IPS-NIHi7 (cell line): Measurements from ENCODE around the gene THOP1.

Source experiments
- DNase-seq: peaks from one replicate; pipeline ENCODE4 v3.0.0; 2012; ENCODE audit warnings: mixed read lengths; ENCODE audit errors: extremely low spot score

THOP1 gene

DNA sequence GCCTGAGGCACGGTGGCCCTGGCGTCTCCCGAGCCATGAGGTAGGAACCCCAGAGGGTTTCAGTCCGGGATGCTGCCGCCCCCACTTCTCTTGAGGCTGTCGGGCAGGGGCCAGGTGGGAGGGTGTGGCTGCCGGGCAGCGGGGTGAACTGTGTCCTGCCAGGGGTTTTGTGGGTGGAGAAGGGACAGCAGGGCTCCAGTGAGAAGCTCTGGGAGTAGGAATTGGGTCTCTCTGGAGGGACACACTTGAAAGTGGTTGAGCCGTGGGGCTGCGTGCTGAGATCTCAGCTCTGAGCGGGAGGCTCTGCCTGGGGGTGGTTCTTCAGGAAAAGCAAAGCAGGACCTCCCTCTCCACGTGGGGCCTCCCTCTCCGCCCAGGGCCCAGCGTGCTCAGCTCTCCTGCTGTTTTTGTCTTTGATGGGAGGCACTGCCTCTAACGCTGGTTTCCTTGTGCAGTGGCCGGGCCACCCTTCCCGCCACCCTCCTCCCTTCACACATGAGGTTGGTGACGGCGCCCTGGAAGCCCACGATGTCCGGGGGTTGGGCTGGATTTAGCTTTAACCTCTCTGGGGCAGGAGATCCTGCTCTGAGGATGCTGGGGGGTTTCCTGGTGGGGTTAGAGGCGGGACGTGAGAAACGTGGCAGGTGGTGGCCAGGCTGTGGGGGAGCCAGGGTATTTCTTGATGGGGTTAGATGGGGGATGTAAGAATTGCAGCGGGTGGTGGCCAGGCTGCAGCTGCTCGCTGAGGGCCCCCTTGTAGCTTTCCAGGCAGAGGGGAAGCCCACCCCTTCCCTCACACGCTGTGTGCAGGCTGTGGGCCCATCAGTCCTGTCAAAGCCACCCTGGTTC, 19.1 kb downstream of the THOP1 start:
- DNase-seq = no peak

DNA sequence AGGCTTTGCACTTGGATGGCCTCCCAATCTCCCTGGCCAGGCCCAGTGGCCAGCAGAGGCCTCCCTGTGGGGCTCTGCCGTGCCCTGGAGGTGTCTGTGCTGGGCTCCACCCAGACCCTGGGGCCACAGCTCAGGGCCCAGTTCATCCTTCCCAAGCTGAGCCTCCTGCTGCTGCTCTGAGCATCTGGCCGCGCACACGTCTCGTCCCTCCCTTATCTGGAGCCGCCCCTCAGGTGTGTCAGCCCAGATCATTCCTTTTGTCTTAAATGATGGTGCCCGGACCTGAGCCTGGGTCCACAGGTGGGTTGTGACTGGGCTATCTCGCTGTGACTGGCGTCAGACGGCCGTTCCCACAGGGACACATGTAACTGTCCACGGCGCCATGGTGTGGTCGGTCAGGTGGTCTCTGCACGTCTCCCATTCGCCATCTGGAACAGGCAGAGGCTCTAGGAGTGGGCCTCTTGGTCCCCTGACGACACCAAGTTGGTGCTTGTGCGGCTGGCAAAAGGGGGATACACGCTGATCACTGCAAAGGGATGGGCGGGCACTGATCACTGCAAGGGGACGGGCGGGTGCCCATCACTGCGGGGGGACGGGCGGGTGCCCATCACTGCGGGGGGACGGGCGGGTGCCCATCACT, 20.1 kb downstream of the THOP1 start:
- DNase-seq = no peak

DNA sequence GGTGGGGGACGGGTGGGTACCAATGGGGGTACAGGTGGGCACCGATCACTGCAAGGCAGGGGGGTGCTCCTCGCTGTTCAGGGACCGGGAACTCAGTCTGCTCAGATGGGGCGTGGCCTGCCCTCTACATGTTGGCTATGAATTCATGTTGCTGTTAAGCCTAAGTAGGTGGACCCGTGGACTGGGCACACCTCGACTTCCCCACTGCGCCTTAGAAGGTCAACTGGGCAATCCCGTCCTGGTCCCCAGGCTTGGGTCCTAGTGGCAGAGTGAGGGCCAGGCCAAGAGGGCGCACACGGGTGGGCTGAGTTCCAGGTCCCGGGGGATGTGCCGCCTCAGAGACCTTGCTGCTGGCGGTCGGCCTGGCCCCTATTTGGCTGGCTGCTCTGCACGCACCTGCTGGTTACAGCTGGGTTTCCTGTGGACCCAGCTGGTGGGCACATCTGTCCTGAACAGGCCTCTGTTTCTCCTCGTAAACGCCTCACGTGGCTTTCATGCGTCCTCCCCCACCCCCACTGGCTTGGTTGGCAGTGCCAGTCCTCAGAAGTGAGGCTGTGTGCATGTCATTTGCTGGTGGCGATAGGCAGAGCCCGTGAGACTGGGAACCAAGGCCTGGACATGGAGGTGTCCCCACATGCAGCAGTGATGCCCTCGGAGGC, 20.8 kb downstream of the THOP1 start:
- DNase-seq = no peak

GRCh38 chr19:2806736-2807378, 21.6 kb downstream of the THOP1 start:
- DNase-seq = no peak

- DNase-seq = no peak
Observed at GRCh38 chr19:2807379-2808128, 22.3 kb downstream of the THOP1 start.

- no peak for DNase-seq
Observed at GRCh38 chr19:2808129-2808941, 23.0 kb downstream of the THOP1 start.

DNA sequence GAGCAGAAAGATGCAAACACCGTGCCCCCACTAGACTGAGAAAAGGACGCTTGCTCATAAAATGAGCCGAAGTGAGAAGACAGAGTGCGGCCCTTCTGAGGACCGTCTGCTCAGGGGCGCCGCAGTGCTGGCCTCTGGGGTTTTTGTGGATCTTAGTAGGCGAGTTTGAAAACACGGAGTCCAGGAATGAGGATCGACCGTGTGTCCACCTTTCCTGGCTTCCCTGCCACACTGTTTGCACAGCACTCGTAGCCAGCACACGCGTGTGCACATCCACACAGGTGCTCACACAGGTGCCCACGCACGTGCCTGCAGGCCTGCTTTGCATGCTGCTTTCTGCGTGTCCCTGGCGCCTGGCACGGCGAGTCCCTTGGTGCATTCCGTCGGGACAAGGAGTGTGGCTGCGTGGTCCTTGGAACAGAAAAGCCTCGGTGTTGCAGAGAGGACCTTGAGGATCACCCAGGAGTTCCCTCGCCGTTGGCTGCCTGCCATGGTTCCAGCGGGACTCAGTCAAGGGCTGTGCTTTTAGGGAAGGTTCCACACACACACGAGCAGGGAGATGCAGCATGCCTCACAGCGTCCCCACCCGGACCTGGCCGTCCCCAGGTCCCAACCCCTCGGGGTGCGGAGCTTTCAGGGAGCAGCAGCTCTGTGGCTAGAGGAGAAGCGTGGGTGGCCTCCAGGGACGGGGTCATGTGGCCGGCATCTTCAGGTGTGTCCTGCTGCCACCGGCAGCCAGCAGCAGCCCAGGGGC, 24.3 kb downstream of the THOP1 start:
- DNase-seq = no peak

DNA sequence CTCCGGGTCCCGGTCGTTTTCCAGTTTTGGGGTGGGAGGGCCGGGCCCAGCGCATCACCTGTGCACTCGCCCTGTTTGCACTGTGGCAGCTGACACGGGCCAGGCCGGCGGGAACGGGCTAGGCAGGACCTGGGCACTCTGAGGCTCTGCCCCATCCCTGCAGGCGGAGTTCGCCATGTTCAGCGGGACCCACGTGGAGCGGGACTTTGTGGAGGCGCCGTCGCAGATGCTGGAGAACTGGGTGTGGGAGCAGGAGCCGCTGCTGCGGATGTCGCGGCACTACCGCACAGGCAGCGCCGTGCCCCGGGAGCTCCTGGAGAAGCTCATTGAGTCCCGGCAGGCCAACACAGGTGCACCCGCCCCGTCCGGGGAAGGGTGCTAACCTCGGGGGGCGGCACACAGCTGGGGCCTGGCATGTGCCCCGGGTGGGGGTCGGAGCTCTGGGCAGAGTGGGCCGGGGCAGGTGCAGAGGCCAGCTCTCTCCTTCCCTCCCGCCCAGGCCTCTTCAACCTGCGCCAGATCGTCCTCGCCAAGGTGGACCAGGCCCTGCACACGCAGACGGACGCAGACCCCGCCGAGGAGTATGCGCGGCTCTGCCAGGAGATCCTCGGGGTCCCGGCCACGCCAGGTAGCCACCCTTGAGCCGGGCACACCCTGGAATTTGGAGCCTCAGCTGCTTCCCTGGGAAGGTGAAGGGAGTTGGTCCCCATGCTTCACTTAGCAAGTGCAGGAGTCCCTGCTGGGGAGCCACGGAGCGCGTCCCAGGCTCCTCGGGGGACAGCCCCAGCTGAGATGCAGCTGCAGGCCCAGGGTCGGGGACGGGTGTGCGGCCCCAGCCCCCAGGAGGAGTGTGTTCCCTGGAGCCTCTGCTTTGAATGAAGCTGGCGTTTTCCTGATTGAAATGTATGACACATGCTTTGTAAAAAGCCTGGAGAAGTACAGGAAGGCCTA, 25.1 kb downstream of the THOP1 start:
- no peak for DNase-seq

- no peak for DNase-seq
Observed at GRCh38 chr19:2811221-2811722, 26.0 kb downstream of the THOP1 start.

- DNase-seq = no peak
Observed at GRCh38 chr19:2811735-2812413, 26.6 kb downstream of the THOP1 start.

DNA sequence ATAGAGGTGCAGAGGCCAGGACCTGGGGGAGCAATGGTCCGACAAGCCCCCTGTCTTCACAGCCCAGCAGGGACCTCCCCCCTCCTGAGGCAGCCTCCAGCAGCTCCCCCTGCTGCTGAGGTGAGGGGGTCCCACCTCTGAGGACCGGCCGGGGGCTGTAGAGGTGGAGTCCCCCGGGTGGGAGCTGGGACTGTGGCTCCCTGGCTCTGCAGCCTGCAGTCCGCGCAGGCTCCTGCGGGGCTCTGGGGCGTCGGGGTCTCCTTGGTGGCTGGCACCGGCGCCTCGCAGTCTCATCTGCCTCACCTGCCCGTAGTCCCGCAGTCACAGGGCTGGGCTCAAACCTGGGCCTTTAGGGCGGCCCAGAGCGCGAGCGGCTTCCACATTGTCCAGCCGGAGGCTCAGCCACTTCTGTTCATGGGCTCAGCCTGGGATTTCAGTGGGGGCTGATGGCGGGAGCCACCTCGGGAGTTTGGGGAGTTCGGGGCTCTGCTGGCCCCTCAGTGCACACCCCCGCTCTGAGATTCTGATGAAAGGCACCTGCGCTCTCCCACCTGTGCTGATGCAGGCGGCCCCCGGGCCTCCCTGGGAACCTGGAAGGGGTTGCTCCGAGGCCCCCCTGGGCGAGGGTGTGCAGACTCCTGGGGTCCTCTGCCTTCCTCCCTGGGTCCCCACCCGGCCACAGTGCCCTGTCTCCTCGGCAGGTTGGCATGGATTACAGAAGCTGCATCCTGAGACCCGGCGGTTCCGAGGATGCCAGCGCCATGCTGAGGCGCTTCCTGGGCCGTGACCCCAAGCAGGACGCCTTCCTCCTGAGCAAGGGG, 27.3 kb downstream of the THOP1 start:
- no peak for DNase-seq

- DNase-seq = no peak
Observed at GRCh38 chr19:2813235-2814160, 28.2 kb downstream of the THOP1 start.

- DNase-seq = no peak
Observed at GRCh38 chr19:2814426-2814825, 29.1 kb downstream of the THOP1 start.

DNA sequence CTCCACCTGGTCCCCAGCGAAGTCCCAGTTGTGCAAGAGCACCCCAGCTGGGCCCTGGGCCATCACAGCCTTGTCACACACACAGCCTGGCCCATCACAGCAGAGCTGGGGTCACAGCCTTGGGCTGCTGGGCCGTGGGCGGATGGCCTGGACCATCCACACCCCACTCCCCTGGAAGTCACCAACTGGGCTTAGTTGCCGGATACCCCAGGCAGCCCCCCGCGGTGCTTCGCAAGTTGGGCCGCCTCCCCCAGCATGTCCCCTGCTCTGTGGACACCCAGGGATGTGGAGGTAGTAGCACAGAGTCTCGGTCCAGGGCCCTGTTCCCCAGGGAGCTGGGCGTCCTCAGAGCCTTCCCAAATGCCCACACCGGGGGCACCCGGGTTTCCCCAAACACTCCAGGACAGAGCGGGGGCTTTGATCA, 29.9 kb downstream of the THOP1 start:
- DNase-seq = no peak

GRCh38 chr19:2815923-2816322, 30.6 kb downstream of the THOP1 start:
- DNase-seq = no peak

- DNase-seq = no peak
Observed at GRCh38 chr19:2816641-2817040, 31.3 kb downstream of the THOP1 start.
